ENCODE results near the gene SEMA7A. TPM values are rescaled to one million over a fixed set of nuclear protein-coding genes. Genes with fewer than 3 reads are reported as not detected.

Gene SEMA7A
- total and polyA plus RNA-seq, 9 of the 15 experiments (the other 6 are each of a cell fraction or from before 2014, with no cell fraction given) = 0.04 to 8.2 (median 5.4) TPM; not detected in 1

GRCh38 chr15:74369084-74369745 lies 64.5 kb downstream of the SEMA7A start (continued):
- TF ChIP-seq RCOR1 (IDR thresholded peaks at IDR 0.05; ENCODE audit: borderline replicate concordance in 1 of 2, low read depth in 2 of 2, low read length in 2 of 2) = 0 out of 4 replicates have a peak, but pooled peaks of 1 of the 2 experiments have one; percentile 28
- TF ChIP-seq NR2C1 (IDR thresholded peaks at IDR 0.05) = no peak
- TF ChIP-seq NR2C1 (tag; IDR thresholded peaks at IDR 0.05) = peak; percentile 47; the same call in 1 of the 2 replicates
- peak; percentile 80 for TF ChIP-seq CEBPB (tag; IDR thresholded peaks at IDR 0.05)
- peak; percentile 73 for TF ChIP-seq GABPA (tag; conservative IDR thresholded peaks at IDR 0.05; ENCODE audit: low read depth)
- no peak for TF ChIP-seq CBX5 (IDR thresholded peaks at IDR 0.05; ENCODE audit: borderline replicate concordance, low read depth)
- peak; percentile 33; the same call in 1 of the 2 replicates for TF ChIP-seq RBFOX2 (IDR thresholded peaks at IDR 0.05; ENCODE audit: low read depth, low read length)

- H3K4me1 ChIP-seq (replicated peaks in 1 of 2; ENCODE audit: control insufficient read depth in 2 of 2, insufficient read depth in 2 of 2, low read length in 2 of 2) = peaks cover 14% of the 10 kb centered on the region in 2 experiments; a peak in 4 of 5 replicates
- WGBS (ENCODE audit: insufficient coverage, low coverage, missing lambda C conversion rate) = 29% methylated on average over 3 of the region's 3 CpGs
Measured at GRCh38 chr15:74368121-74368520, 65.6 kb downstream of the SEMA7A start.

More at GRCh38 chr15:74368121-74368520, 65.6 kb downstream of the SEMA7A start:
- H3K9me3 ChIP-seq (replicated peaks; ENCODE audit: control insufficient read depth, insufficient read depth, low read depth, low read length) = no peaks in the 10 kb centered on the region
- no peak overlapping the region for H3K4me2 ChIP-seq (ENCODE audit: insufficient read depth, low read length)
- intact Hi-C loops (cut with micrococcal nuclease) = no loop called here
- H3K27ac ChIP-seq (ENCODE audit: extremely low read depth, low read depth, low read length) = no peak overlapping the region
- H3K27me3 ChIP-seq (ENCODE audit: control insufficient read depth in 2 of 2, insufficient read depth in 2 of 2, low read length in 2 of 2) = peaks cover 14 to 18% of the 10 kb centered on the region in 2 experiments; a peak in 3 of 5 replicates
- no peaks in the 10 kb centered on the region for H3K36me3 ChIP-seq (ENCODE audit: control insufficient read depth, insufficient read depth, low read length)
- H3K4me3 ChIP-seq = no peak overlapping the region
- H4K20me1 ChIP-seq (replicated peaks; ENCODE audit: control insufficient read depth, insufficient read depth, low read length) = no peaks in the 10 kb centered on the region
- FAIRE-seq = no peak
- H3K9me1 ChIP-seq (ENCODE audit: control insufficient read depth, insufficient read depth, low read length) = no peaks in the 10 kb centered on the region
- no peak for ATAC-seq
- in situ Hi-C loops (cut with MboI) = no loop called here
- POLR2A ChIA-PET = interaction anchor here (0.9 kb wide), 2 partner anchors 25 to 190 kb away, joined by 3 to 4 read pairs; no protein-coding TSS in a partner anchor
- BruUV-seq (replicated peaks) = no TSS peak
- CTCF ChIA-PET (ENCODE audit: low intra/inter-chr PET ratio) = no interaction called here
- TF ChIP-seq DNMT1 (IDR thresholded peaks at IDR 0.05) (no peak), MAZ (CRISPR knock-in tag; conservative IDR thresholded peaks at IDR 0.05 in 1 of 2, IDR thresholded peaks at IDR 0.05 in 1 of 2) (no peak)
- no peak overlapping the region for H2AFZ ChIP-seq (ENCODE audit: low read depth, low read length)
- no peaks in the 10 kb centered on the region for H3K79me2 ChIP-seq (ENCODE audit: control insufficient read depth, insufficient read depth, low read length)
- H3K9ac ChIP-seq (ENCODE audit: insufficient read depth in 1 of 2, low read depth in 2 of 2, low read length in 2 of 2) = no peak overlapping the region
- DNase-seq (ENCODE audit: extremely low read depth in 1 of 4, low spot score in 3 of 4) = no peak

Data from K562 (cell line).